H1 (cell line): ENCODE measurements around the gene GUCY2F. TPM values are rescaled to one million over a fixed set of nuclear protein-coding genes. Genes with fewer than 3 reads are reported as not detected.

ENCODE experiments used
- CTCF ChIA-PET: fragments of 300-600 bp; sonication (Branson Sonifier 250); formaldehyde crosslinking; loops from one replicate; lab custom pipeline; 2021; ENCODE audit not compliant: partially characterized antibody; lab: Charles Lee
- POLR2A ChIA-PET: fragments of 300-600 bp; sonication (Branson Sonifier 250); formaldehyde crosslinking; loops from one replicate; lab custom pipeline; 2021; ENCODE audit warnings: inconsistent platforms; ENCODE audit not compliant: partially characterized antibody; lab: Charles Lee
- DNase-seq, 2 experiments: peaks; one replicate each; pipeline versions ENCODE4 v3.0.0 to v3.0.0-alpha.2; 2010 to 2022; ENCODE audit warnings: low spot score in 2 of 2, low read depth in 1 of 2, mixed read lengths in 1 of 2
- FAIRE-seq: peaks from 2 replicates; lab custom pipeline; 2011; peaks lifted over from hg19 to GRCh38; lab: Jason Lieb, UNC
- H2AFZ ChIP-seq: 2 replicates; pipeline ENCODE4 v1.8.1; 2012; ENCODE audit warnings: low read length, inconsistent platforms
- H2AK5ac ChIP-seq: 2 replicates; pipeline ENCODE4 v1.6.1; 2013; ENCODE audit warnings: low read depth, low read length
- H2BK120ac ChIP-seq: replicated peaks from 2 replicates; pipeline ENCODE3; 2013; ENCODE audit warnings: low read depth, low read length, inconsistent platforms
- H2BK12ac ChIP-seq: 2 replicates; pipeline ENCODE4 v1.6.1; 2013; ENCODE audit warnings: low read depth, low read length
- H2BK15ac ChIP-seq: 2 replicates; pipeline ENCODE4 v1.6.1; 2013; ENCODE audit warnings: low read length
- H2BK20ac ChIP-seq: 2 replicates; pipeline ENCODE4 v1.6.1; 2013; ENCODE audit warnings: low read length
- H2BK5ac ChIP-seq: 2 replicates; pipeline ENCODE4 v1.6.1; 2013; ENCODE audit warnings: low read depth, low read length
- H3K14ac ChIP-seq: 2 replicates; pipeline ENCODE4 v1.6.1; 2013; ENCODE audit warnings: inconsistent platforms; ENCODE audit not compliant: insufficient read length
- H3K18ac ChIP-seq: 2 replicates; pipeline ENCODE4 v1.6.1; 2013; ENCODE audit warnings: low read length; ENCODE audit errors: extremely low read depth
- H3K23ac ChIP-seq: 2 replicates; pipeline ENCODE4 v1.6.1; 2013; ENCODE audit warnings: inconsistent platforms; ENCODE audit not compliant: insufficient read length
- H3K23me2 ChIP-seq: 2 replicates; pipeline ENCODE4 v1.6.1; 2013; ENCODE audit warnings: low read depth, low read length
- H3K27ac ChIP-seq: 2 replicates; pipeline ENCODE4 v1.6.1; 2011; ENCODE audit warnings: low read depth, low read length, inconsistent platforms
- H3K27me3 ChIP-seq, 4 experiments: replicated peaks in 1 of 4; 1 replicate in 1 of 4; 2 replicates in 3 of 4; pipeline versions ENCODE4 v1.6.1 to v1.8.1; 2011 to 2013; ENCODE audit warnings: low read length in 3 of 4, mild to moderate bottlenecking in 3 of 4, inconsistent platforms in 2 of 4, mixed read lengths in 2 of 4, moderate library complexity in 1 of 4; ENCODE audit not compliant: control insufficient read depth in 3 of 4, insufficient read depth in 3 of 4; ENCODE audit errors: extremely low read depth in 1 of 4
- H3K36me3 ChIP-seq, 4 experiments: 2 replicates each; pipeline versions ENCODE4 v1.6.1 to v1.8.1; 2011 to 2013; ENCODE audit warnings: mild to moderate bottlenecking in 4 of 4, low read length in 3 of 4, moderate library complexity in 2 of 4, control low read depth in 1 of 4, inconsistent platforms in 1 of 4; ENCODE audit not compliant: insufficient read depth in 4 of 4, control insufficient read depth in 2 of 4
- H3K4ac ChIP-seq: replicated peaks from 2 replicates; pipeline ENCODE3; 2013; ENCODE audit warnings: low read length, low read depth, mixed read lengths, inconsistent platforms; ENCODE audit not compliant: insufficient read length
- H3K4me1 ChIP-seq, 4 experiments: replicated peaks in 1 of 4; 1 replicate in 1 of 4; 2 replicates in 3 of 4; pipeline versions ENCODE4 v1.6.1 to v1.8.1; 2011 to 2013; ENCODE audit warnings: low read length in 3 of 4, inconsistent platforms in 2 of 4, mixed read lengths in 1 of 4; ENCODE audit not compliant: insufficient read depth in 4 of 4, control insufficient read depth in 3 of 4
- H3K4me2 ChIP-seq, 2 experiments: 2 replicates each; pipeline versions ENCODE4 v1.6.1 to v1.8.1; 2011 to 2013; ENCODE audit warnings: low read depth in 2 of 2, low read length in 2 of 2, control low read depth in 1 of 2, inconsistent platforms in 1 of 2, mild to moderate bottlenecking in 1 of 2; ENCODE audit not compliant: insufficient read depth in 1 of 2
- H3K4me3 ChIP-seq, 4 experiments: fragments of 200-600, 300-600 bp in 1 of 4; sonication (generic), shearing (Covaris generic), sonication (Bioruptor Twin) in 1 of 4; 2 replicates each; pipeline versions ENCODE4 v1.5.1 to v1.8.1; 2011 to 2016; ENCODE audit warnings: low read length in 4 of 4, low read depth in 3 of 4, control low read depth in 2 of 4, inconsistent platforms in 2 of 4, mild to moderate bottlenecking in 2 of 4, mixed read lengths in 1 of 4, moderate library complexity in 1 of 4; ENCODE audit not compliant: insufficient read depth in 2 of 4; ENCODE audit errors: extremely low read depth in 1 of 4
- H3K56ac ChIP-seq: replicated peaks from 2 replicates; pipeline ENCODE3; 2013; ENCODE audit warnings: low read depth, mild to moderate bottlenecking, mixed read lengths, low read length, inconsistent platforms; ENCODE audit not compliant: insufficient read length
- H3K79me1 ChIP-seq: 2 replicates; pipeline ENCODE4 v1.6.1; 2013; ENCODE audit warnings: low read depth, low read length, control low read depth
- H3K79me2 ChIP-seq, 2 experiments: 2 replicates each; pipeline versions ENCODE4 v1.6.1 to v1.8.1; 2012 to 2013; ENCODE audit warnings: low read length in 2 of 2, mild to moderate bottlenecking in 2 of 2, inconsistent platforms in 1 of 2; ENCODE audit not compliant: insufficient read depth in 2 of 2, control insufficient read depth in 1 of 2
- H3K9ac ChIP-seq, 4 experiments: replicated peaks in 1 of 4; 1 replicate in 1 of 4; 2 replicates in 3 of 4; pipeline versions ENCODE4 v1.6.1 to v1.8.1; 2011 to 2013; ENCODE audit warnings: low read depth in 3 of 4, low read length in 3 of 4, control low read depth in 2 of 4, mild to moderate bottlenecking in 2 of 4, moderate library complexity in 2 of 4, inconsistent platforms in 1 of 4; ENCODE audit errors: extremely low read depth in 1 of 4
- H3K9me3 ChIP-seq, 2 experiments: 2 replicates each; pipeline versions ENCODE4 v1.6.1 to v1.8.1; 2012 to 2013; ENCODE audit warnings: mild to moderate bottlenecking in 2 of 2, moderate library complexity in 2 of 2, control low read depth in 1 of 2, inconsistent platforms in 1 of 2, low read depth in 1 of 2, low read length in 1 of 2, mixed read lengths in 1 of 2; ENCODE audit not compliant: insufficient read depth in 2 of 2
- H4K20me1 ChIP-seq, 2 experiments: replicated peaks in 1 of 2; 2 replicates each; pipeline versions ENCODE3 to v1.8.1; 2011 to 2013; ENCODE audit warnings: inconsistent platforms in 2 of 2, low read length in 2 of 2, mild to moderate bottlenecking in 1 of 2; ENCODE audit not compliant: insufficient read depth in 2 of 2, control insufficient read depth in 1 of 2
- H4K5ac ChIP-seq: 2 replicates; pipeline ENCODE4 v1.6.1; 2013; ENCODE audit warnings: low read length, low read depth, mixed read lengths, inconsistent platforms; ENCODE audit not compliant: insufficient read length
- H4K8ac ChIP-seq: 2 replicates; pipeline ENCODE4 v1.8.0; 2013; ENCODE audit warnings: mild to moderate bottlenecking, moderate library complexity, low read length, inconsistent platforms; ENCODE audit not compliant: insufficient read depth; ENCODE audit errors: extremely low read depth
- H4K91ac ChIP-seq: replicated peaks from 2 replicates; pipeline ENCODE3; 2013; ENCODE audit warnings: low read length, mixed read lengths, inconsistent platforms; ENCODE audit not compliant: insufficient read length
- EGR1 ChIP-seq: IDR thresholded peaks from 2 replicates; pipeline ENCODE4 v1.6.1; 2011; ENCODE audit warnings: low read depth, low read length, borderline replicate concordance
- KDM4A ChIP-seq: IDR thresholded peaks from one replicate; pipeline ENCODE4 v1.7.1; 2012; ENCODE audit warnings: low read depth, mild to moderate bottlenecking, moderate library complexity, low read length, inconsistent platforms; ENCODE audit not compliant: severe bottlenecking
- RAD21 ChIP-seq, 2 experiments: IDR thresholded peaks in 1 of 2; conservative IDR thresholded peaks in 1 of 2; 2 replicates each; pipeline ENCODE4 v1.6.1; 2011; ENCODE audit warnings: low read depth in 2 of 2, low read length in 2 of 2, improper control_type of control experiment in 1 of 2, inconsistent platforms in 1 of 2, mild to moderate bottlenecking in 1 of 2, moderate library complexity in 1 of 2
- WGBS, 2 experiments: shearing (Covaris generic) in 1 of 2; methylation state at CpG; one replicate each; pipeline versions ENCODE4 v1.1.6 to v1.1.7; 2013 to 2015; ENCODE audit warnings: low lambda C conversion rate in 2 of 2, mixed read lengths in 2 of 2, inconsistent platforms in 1 of 2, low coverage in 1 of 2, missing lambda C conversion rate in 1 of 2; ENCODE audit not compliant: insufficient replicate concordance in 2 of 2, insufficient coverage in 1 of 2, insufficient read length in 1 of 2; ENCODE audit errors: extremely low coverage in 1 of 2, missing lambda C conversion rate in 1 of 2; 5-methylcytosine and 5-hydroxymethylcytosine counted together
- polyA plus RNA-seq, 7 experiments: library from polyadenylated mRNA; depleted of rRNA in 3 of 7; stranded (reverse) in 5 of 7; unstranded in 2 of 7; fragments of >200 nt in 5 of 7; fragments of 200-250 nt in 2 of 7; gene quantifications; 1 replicate in 5 of 7; 2 replicates in 1 of 7; 4 replicates in 1 of 7; pipeline versions ENCODE4 v1.2.1 to v1.2.3, GENCODE V29; 2011 to 2013; ENCODE audit warnings: missing spikeins in 2 of 7, mixed read lengths in 2 of 7
- total RNA-seq: library from RNA; stranded (reverse); fragmentation: NEBNext Ultra II Directional; extraction: Animal tissue kit (Norgen Biotek cat#: 25700); gene quantifications from 2 replicates; pipeline ENCODE4 v1.2.1, GENCODE V29; 2021
- TF ChIP-seq, protein P1 (sequence below), 3 experiments: IDR thresholded peaks; 1 replicate in 2 of 3; 2 replicates in 1 of 3; pipeline versions ENCODE4 v1.5.1 to v1.6.1; 2011; ENCODE audit warnings: low read length in 3 of 3, mild to moderate bottlenecking in 3 of 3, inconsistent platforms in 2 of 3, low read depth in 1 of 3, moderate library complexity in 1 of 3; ENCODE audit not compliant: insufficient read depth in 1 of 3; ENCODE audit errors: control extremely low read depth in 1 of 3

Gene GUCY2F
- total and polyA plus RNA-seq, 2 of the 8 experiments (the other 6 are each of a cell fraction or from before 2014, with no cell fraction given), result 0.02 TPM; not detected in 1

DNA sequence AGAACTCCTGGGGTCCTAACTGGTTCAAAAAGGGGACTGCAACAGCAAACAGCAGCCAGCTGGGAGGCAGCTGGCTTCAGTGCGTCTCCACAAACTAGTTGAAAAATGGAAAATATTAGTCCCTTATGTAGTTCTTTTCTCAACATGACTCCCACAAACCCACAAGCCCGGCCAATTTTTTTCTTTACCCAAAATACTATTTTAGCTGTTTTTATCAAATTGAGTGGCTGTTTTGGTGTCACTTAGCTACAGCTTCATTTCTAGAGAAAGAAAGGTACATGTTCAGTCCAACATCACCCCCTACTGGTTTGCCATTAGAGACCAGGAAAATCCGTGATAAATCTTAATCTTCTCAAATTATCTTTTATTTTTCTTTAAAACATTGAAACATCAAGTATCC, 97.2 kb downstream of the GUCY2F start:
- no peak overlapping the region for H2AK5ac ChIP-seq
- no peak overlapping the region for H3K18ac ChIP-seq
- FAIRE-seq, result no peak

More for the DNA sequence above, 97.2 kb downstream of the GUCY2F start:
- Histone ChIP-seq H3K79me2 (no peaks in the 10 kb centered on the region), H4K8ac (no peak overlapping the region), H3K14ac (no peak overlapping the region), H3K27me3 (no peaks in the 10 kb centered on the region), H3K23me2 (no peaks in the 10 kb centered on the region), H3K27ac (no peak overlapping the region), H3K4me1 (no peaks in the 10 kb centered on the region), H2BK12ac (no peak overlapping the region; the same call in 1 of the 2 replicates), H3K4ac (no peak overlapping the region), H4K91ac (no peak overlapping the region), H3K4me3 (no peak overlapping the region), H2BK5ac (no peak overlapping the region), H4K20me1 (no peaks in the 10 kb centered on the region), H4K5ac (no peak overlapping the region), H2BK120ac (no peak overlapping the region), H3K23ac (no peak overlapping the region), H2BK15ac (no peak overlapping the region), H3K56ac (no peak overlapping the region), H2AFZ (0 out of 2 replicates have a peak overlapping the region, but pooled peaks have one; percentile 44), H3K9me3 (no peaks in the 10 kb centered on the region), H3K4me2 (no peak overlapping the region), H3K9ac (no peak overlapping the region), H3K36me3 (no peaks in the 10 kb centered on the region), H2BK20ac (no peak overlapping the region), H3K79me1 (no peaks in the 10 kb centered on the region)
- ChIA-PET POLR2A (no interaction called here), CTCF (interaction anchor here (0.9 to 3.0 kb wide), 11 partner anchors 9 to 685 kb away, joined by 3 to 20 read pairs (median 4); partner anchors contain the start of gene IRS4)
- TF ChIP-seq EGR1 (no peak), KDM4A (no peak), RAD21 (IDR thresholded peaks at IDR 0.05 in 1 of 2, conservative IDR thresholded peaks at IDR 0.05 in 1 of 2; ENCODE audit: low read depth in 2 of 2, low read length in 2 of 2) (peak; percentile 60 to 68)
- TF ChIP-seq, protein P1, sequence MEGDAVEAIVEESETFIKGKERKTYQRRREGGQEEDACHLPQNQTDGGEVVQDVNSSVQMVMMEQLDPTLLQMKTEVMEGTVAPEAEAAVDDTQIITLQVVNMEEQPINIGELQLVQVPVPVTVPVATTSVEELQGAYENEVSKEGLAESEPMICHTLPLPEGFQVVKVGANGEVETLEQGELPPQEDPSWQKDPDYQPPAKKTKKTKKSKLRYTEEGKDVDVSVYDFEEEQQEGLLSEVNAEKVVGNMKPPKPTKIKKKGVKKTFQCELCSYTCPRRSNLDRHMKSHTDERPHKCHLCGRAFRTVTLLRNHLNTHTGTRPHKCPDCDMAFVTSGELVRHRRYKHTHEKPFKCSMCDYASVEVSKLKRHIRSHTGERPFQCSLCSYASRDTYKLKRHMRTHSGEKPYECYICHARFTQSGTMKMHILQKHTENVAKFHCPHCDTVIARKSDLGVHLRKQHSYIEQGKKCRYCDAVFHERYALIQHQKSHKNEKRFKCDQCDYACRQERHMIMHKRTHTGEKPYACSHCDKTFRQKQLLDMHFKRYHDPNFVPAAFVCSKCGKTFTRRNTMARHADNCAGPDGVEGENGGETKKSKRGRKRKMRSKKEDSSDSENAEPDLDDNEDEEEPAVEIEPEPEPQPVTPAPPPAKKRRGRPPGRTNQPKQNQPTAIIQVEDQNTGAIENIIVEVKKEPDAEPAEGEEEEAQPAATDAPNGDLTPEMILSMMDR (IDR thresholded peaks at IDR 0.05; ENCODE audit: control extremely low read depth in 1 of 3, insufficient read depth in 1 of 3, low read depth in 1 of 3, low read length in 3 of 3), result peak in 2 of 3 experiments; percentile 29 to 31; a peak in 2 of 4 replicates
- DNase-seq, result no peak
- 48% methylated on average over 3 of the region's 3 CpGs; no CpG with 5 or more reads in 1 of the 2 experiments for WGBS, 2 experiments
